Right lobe of liver (tissue), 4 donors: ENCODE data around the gene PRKAA1.

Experiments
- POLR2A ChIP-seq: fragments of 450-650 bp; IDR thresholded peaks from one replicate; pipeline ENCODE4 v1.6.1; 2017; ENCODE audit warnings: antibody characterized with exemption, mild to moderate bottlenecking
- TF ChIP-seq, protein P1 (sequence below), 4 donors: fragments of 200-600 bp in 3 of 4; fragments of 450-650 bp in 1 of 4; IDR thresholded peaks; one replicate each; pipeline versions ENCODE4 v1.5.1 to v1.8.0; 2016 to 2022; ENCODE audit warnings: antibody characterized with exemption in 4 of 4, mild to moderate bottlenecking in 2 of 4
- donor health status: DM: no; HTN: no; CAD: no.
- donor health status: DM: no; HTN: no; CAD: no.
- donor health status: DM: no; HTN: yes; CAD: no.

DNA sequence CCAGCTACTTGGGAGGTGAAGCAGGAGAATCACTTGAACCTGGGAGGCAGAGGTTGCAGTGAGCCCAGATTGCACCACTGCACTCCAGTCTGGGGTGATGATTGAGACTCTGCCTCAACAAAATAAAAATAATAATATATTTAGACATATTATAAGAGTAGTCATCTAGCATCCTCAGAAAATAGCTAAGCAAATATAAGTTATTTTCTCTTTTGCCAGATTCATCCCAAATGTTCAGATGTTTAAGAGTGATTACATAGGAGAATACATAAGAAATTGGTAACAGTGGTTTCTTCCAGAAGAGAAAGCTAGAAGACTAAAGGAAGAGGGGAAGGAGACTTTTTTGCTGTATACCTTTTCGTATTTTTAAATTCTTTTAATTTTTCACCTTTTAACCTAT, 20.0 kb downstream of the PRKAA1 start:
- TF ChIP-seq, protein P1, sequence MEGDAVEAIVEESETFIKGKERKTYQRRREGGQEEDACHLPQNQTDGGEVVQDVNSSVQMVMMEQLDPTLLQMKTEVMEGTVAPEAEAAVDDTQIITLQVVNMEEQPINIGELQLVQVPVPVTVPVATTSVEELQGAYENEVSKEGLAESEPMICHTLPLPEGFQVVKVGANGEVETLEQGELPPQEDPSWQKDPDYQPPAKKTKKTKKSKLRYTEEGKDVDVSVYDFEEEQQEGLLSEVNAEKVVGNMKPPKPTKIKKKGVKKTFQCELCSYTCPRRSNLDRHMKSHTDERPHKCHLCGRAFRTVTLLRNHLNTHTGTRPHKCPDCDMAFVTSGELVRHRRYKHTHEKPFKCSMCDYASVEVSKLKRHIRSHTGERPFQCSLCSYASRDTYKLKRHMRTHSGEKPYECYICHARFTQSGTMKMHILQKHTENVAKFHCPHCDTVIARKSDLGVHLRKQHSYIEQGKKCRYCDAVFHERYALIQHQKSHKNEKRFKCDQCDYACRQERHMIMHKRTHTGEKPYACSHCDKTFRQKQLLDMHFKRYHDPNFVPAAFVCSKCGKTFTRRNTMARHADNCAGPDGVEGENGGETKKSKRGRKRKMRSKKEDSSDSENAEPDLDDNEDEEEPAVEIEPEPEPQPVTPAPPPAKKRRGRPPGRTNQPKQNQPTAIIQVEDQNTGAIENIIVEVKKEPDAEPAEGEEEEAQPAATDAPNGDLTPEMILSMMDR (IDR thresholded peaks at IDR 0.05) = no peak
- no peak for TF ChIP-seq POLR2A
